Hematopoietic multipotent progenitor cell treated with erythropoietin and hydrocortisone succinate and interleukin-3 and kit ligand, for 6 days (in vitro differentiated cells): ENCODE results near the gene ESRRA.
A peak's percentile ranks its signal among the peaks of the same experiment; 100 is the strongest.

Experiments used
- DNase-seq: peaks from one replicate; pipeline ENCODE4 v3.0.0-alpha.2; 2015

The ESRRA gene

DNA sequence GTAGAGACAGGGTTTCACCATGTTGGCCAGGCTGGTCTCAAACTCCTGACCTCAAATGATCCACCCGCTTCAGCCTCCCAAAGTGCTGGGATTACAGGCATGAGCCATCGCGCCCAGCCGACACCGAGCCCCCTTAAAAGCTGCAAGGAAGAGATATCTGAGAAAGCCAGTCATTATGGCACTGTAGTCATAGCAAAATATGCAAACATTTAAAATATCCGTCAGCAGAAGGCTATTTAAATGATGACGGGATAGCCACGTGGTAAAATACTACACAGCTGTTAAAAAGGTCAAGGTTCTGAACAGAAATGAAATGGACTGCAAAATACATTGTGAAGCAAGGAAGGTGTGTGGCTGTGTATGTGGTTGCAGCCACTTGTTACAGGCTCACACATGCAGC, 28.2 kb downstream of the ESRRA start:
- no peak for DNase-seq

DNA sequence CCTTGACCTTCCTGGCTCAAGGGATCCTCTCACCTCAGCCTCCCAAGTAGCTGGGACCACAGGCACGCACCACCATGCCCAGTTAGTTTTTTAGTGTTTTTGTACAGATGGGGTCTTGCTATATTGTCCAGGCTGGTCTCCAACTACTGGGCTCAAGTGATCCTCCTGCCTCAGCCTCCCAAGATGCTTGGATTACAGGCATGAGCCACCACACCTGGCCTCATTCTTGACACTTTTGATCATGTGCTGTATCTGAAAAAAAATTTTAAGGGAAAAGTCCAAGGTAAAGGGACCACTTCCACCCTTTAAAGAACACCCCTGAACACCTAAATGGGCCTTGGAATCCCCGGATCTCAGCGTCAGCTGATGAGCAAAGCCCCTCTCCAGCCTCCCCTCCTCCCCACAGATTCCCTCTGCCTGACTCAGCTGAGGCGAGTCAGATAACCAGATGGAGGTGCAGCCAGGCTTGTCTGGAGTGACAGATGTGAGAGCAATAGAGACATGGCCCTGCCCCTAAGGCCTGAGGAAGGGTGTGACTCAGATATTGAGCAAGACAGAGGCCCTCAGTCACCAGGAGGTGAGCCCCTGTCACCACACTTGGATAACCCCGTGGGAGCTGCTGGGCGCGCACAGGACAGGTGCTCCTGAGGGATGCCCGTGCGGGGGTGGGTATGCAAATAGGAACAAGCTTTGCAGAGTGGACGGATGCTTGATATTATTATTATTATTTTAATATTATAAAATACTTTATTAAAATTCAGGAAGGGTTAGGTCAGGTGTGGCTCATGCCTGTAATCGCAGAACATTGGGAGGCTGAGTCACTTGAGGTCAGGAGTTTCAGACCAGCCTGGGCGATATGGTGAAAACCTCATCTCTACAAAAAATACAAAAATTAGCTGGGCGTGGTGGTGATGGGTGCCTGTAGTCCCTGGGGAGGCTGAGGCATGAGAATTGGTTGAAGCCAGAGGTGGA, 29.7 kb downstream of the ESRRA start:
- peak; percentile 99 for DNase-seq

DNA sequence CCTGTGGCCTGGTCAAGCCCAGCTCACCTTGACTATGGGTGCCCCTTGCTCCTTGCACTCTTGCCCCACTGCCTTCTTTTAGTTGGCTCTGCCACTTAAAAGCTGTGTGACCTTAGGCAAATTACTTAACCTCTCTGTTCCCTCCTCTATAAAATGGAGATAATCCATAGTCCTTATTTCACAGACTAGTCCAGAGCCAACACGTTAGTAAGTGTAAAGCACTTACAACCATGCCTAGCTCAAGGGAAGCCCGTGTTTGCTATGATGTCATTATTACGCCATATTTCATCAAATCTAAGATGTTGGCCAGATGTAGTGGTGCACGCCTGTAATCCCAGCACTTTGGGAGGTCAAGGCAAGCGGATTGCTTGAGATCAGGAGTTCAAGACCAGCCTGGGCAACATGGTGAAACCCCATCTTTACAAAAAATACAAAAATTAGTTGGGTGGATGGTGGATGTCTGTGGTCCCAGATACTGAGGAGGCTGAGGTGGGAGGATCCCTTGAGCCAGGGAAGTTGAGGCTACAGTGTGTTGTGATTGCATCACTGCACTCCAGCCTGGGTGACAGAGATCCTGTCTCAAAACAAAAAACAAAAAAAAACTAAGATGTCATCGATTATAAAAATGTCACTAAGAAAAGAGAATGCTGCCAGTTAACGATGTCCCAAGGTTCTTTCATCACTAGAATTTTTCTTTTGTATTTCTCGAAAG, 32.4 kb downstream of the ESRRA start:
- no peak for DNase-seq

DNA sequence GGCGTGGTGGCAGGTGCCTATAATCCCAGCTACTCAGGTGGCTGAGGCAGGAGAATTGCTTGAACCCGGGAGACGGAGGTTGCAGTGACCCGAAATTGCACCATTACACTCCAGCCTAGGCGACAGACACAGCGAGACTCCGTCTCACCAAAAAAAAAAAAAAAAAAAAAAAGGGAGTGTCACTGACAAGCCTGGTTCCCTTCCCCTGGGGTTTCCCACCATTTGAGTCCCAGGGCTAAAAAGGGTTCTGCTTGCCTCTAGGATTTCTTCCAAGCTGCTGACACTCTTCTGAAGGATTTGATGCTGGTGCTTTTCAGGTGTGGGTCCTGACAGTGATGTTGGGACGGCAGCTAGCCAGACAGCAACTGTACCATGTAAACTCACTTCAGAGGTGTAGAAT, 33.4 kb downstream of the ESRRA start:
- DNase-seq, result no peak

DNA sequence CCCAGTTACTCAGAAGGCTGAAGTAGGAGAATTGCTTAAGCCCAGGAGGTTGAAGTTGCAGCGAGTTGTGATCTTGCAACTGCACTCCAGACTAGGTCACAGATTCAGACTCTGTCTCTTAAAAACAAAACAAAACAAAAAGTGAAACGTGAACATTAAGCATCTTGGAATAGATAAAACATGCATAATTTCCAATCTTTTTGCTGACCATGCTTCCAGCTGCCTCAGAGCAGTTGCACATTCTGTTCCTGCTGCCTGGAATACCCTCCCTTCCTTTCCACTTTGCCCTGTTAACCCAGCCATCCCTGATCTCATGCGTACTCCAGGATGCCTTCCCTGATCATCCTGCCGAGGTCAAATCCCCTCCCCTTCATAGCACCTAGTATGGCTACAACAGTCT, 34.0 kb downstream of the ESRRA start:
- no peak for DNase-seq

DNA sequence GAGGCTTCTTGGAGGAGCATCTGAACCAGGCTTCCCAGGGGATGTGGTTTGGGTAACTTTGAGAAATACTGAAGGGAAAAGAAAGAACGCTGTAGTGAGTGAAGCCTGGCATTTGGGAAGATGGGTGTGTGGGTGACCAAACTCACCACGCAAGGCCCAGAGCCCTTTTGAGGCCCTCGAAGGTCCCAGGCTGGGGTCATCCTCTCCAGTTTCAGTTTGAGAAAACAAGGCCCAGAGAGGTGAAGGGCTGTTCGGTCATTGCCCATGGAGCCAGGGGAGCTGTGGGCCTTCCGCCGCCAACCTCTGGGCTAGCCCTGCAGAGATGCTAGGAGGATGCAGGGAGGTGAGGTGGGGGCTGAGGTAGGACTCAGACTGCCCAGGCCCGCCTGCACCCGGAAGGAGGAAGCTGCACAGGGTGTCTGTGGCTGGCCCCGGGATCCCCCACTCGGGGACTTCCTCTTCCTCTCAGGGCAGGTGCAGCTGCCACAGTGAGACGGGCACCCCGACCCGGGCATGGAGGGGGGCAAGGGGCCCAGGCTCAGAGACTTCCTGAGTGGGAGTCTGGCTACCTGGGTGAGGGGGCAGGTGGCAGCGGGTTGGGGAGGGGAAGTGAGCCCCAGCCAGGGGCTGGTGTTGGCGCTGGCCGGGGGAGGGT, 34.6 kb downstream of the ESRRA start, which contains the start of gene CCDC88B:
TSS of gene CCDC88B (plus strand) at position 451 of the 655 bp plus-strand sequence. CDS start at position 514, 63 bp downstream.
- DNase-seq, result peak; percentile 66

DNA sequence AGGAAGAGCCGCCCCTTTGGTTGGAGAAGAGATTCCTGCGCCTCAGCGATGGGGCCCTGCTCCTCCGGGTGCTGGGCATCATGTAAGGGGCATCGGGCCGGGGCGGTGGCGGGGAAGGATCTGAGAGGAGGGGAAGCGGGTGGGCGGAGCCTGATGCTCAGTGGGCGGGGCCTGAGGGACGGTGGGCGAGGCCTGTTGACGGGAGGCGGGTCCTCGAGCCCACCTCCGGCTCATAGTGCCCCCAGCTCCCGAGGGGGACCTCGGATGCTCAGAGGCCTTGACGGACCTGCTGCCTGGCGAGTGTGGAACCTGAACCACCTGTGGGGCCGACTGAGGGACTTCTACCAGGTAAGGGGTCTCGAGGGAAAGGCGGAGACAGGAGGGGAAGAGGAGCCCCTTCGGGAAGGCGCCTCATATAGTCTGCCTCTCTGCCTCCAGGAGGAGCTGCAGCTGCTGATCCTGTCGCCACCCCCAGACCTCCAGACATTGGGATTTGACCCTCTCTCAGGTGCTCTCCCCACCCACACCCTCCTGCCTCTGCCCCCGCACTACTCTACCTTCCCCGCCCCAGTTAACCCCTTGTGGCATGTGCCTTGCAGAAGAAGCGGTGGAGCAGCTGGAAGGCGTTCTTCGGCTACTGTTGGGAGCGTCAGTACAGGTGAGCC, 35.5 kb downstream of the ESRRA start:
- DNase-seq, result peak; percentile 76

DNA sequence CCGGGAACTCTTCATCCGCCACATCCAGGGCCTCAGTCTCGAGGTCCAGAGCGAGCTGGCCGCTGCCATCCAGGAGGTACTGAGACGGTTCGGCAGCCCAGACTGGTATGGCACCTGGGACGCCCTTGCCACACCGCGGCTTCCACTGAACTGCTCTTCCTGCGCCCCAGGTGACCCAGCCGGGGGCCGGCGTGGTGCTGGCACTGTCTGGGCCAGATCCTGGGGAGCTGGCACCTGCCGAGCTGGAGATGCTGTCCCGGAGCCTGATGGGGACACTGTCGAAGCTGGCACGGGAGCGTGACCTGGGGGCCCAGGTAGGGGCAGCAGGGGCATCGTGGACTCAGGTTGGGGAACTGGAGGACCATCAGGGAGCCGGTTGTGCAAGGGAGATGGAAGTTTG, 36.1 kb downstream of the ESRRA start:
- no peak for DNase-seq

DNA sequence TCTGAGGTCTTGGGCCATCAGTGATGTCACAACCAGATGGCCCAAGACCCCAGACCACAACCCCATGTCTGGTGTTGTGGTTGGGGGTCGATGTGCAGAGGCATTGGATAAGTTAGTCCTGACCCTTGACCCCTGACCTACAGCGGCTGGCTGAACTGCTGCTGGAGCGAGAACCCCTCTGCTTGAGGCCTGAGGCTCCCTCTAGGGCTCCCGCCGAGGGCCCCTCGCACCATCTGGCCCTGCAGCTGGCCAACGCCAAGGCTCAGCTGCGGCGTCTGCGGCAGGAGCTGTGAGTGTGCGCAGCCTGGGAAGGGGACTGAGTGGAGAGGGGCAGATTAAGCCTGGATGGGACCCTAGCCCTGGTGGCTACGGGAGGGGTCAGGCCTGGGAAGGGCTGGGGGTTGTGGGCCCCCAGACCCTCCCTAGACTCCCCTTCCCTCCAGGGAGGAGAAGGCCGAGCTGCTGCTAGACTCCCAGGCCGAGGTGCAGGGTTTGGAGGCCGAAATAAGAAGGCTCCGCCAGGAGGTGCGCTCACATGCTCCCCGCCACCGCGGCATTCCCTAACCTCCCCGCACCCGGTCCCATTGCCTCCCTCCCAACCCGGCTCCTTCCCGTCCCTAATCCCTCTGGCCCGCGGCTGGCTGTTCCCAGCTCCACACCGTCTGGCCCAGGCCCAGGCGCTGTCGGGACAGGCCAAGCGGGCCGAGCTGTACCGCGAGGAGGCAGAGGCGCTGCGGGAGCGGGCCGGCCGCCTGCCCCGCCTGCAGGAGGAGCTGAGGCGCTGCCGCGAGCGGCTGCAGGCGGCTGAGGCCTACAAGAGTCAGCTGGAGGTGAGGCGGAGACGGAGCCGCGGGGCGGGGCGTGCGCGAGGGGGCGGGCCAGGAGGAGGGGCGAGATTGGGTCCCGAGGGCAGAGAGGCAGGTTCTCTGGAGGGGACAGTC, 36.8 kb downstream of the ESRRA start:
- peak; percentile 93 for DNase-seq

DNA sequence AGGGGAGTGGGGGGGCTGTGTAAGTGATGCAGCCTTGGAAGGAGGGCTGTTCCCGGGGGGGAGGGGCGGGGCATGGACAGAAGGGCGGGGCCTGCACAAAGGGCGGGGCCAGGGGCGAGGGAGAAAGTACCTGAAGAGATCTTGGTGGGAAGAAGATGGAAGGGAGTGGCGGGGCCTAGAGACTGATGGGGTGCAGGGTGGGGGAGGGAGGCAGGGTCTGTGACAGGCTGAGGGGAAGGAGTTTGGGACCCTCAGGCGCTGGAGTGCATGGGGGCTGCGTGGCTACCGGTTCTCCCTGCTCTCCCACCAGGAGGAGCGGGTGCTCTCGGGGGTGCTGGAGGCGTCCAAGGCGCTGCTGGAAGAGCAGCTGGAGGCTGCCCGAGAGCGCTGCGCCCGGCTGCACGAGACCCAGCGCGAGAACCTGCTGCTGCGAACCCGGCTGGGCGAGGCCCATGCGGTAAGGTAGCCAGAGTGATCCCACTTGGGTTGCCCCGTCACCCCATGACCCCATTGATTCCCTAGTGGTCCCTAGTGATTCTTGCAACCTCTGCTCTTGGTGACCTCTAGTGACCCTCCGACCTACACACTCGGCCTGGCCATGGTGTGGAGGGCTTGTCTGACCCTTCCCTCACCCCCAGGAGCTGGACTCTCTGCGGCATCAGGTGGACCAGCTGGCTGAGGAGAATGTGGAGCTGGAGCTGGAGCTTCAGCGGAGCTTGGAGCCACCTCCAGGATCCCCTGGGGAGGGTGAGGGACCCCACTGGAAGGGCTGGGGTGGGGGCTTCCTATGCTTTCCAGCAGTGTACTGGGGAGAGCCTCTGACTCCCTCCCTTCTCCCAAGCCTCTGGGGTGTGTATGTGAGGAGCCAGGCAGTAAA, 37.8 kb downstream of the ESRRA start:
- no peak for DNase-seq

DNA sequence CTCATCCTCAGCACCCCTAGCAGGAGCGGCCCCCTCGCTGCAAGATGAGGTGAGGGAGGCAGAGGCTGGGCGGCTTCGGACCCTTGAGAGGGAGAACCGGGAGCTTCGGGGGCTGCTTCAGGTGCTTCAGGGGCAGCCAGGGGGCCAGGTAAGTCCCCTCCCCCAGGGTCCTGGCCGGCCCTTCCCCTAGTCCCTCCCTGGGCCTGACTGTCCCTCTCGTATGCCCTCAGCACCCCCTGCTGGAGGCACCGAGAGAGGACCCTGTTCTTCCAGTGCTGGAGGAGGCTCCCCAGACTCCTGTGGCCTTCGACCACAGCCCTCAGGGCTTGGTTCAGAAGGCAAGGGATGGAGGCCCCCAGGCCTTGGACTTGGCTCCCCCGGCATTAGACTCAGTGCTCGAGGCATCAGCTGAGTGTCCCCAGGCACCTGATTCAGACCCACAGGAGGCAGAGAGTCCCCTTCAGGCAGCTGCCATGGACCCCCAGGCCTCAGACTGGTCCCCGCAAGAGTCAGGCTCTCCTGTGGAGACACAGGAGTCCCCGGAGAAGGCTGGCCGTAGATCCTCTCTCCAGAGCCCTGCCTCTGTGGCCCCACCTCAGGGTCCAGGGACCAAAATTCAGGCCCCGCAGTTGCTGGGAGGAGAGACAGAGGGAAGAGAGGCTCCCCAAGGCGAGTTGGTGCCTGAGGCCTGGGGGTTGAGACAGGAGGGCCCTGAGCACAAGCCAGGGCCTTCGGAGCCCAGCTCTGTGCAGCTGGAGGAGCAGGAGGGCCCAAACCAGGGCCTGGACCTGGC, 38.6 kb downstream of the ESRRA start:
- DNase-seq, result peak; percentile 64

DNA sequence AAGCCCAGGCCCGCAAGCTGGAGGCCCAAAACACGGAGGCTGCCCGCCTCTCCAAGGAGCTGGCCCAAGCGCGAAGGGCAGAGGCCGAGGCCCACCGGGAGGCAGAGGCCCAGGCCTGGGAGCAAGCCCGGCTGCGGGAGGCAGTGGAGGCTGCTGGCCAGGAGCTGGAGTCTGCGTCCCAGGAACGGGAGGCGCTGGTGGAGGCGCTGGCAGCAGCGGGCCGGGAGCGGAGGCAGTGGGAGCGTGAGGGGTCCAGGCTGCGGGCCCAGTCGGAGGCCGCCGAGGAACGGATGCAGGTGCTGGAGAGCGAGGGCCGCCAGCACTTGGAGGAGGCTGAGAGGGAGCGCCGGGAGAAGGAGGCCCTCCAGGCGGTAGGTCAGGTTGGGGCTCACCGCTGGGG, 39.5 kb downstream of the ESRRA start:
- DNase-seq, result no peak

DNA sequence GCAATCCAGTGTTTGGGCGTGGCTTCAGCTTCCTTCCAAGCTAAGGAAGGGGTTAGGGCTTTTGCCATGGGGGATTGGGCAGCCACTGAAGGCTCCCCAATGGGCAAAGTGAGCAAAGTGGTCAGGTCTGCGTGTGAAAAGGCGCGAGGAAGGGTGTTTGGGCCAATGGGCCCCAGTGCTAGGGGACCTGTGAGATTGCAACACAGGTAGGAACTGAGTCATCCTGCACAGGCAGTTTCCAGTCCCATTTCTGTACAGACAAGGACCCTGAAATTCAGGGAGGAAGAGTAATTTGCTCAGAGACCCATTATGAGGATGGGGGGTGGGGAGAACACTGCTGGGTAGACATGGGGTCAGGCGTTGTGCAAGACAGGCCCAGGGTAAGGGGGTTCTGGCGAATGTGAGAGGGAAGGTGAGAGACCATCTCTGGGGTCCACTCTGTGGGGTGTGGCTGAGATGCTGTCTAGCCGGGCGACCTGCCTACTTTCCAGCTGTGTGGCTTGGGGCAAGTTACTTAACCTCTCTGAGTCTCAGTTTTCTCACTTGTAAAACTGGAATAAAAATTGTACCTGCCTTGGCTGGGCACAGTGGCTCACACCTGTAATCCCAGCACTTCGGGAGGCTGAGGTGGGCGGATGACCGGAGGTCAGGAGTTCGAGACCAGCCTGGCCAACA, 42.0 kb downstream of the ESRRA start:
- DNase-seq, result peak; percentile 22

DNA sequence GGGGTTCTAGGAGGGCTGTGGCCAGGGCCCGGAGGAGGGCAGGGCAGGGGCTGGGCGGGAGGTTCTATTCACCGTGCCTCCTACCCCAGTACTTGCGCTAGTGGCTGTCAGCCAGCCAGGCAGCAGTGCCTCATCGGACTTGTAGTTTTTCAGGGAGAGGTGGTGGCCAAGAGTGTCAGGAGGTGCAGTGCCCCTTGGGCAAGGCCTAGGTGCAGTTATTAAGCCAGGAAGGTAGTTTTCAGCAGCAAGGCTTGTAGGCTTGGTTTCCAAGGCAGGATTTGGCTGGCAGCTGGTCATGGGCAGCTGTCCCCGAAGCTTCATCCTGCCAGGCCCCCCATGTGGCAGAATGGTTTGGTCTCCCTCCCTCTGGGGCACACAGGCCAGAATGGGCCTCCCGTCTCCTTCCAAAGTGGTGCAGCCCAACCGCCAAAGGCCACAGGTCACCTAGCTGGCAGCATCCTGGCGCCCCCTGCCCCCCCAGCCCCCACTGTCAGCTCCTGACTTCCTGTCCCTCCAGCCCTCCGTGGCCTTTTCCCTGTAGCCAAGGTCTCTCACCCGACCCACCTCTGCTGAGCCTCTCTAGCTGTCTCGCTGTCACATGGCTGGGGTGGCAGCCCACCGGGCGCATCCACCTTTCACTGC, 43.2 kb downstream of the ESRRA start:
- no peak for DNase-seq

DNA sequence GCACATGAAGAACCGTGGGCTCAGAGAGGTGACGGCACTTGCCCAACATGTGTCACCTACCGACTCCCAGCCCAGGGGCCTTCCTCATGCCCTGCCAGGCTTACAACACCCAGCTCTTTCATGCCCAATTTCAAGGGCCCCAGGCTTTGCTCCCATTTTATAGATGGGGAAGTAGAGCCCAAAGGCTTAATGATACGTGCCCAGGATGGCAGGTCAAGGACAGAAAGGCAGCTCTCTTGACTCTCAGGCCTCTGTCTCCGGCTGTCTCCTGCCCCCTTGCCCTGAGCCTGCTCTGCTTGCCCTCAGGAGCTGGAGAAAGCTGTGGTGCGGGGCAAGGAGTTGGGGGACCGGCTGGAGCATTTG, 43.7 kb downstream of the ESRRA start:
- no peak for DNase-seq

DNA sequence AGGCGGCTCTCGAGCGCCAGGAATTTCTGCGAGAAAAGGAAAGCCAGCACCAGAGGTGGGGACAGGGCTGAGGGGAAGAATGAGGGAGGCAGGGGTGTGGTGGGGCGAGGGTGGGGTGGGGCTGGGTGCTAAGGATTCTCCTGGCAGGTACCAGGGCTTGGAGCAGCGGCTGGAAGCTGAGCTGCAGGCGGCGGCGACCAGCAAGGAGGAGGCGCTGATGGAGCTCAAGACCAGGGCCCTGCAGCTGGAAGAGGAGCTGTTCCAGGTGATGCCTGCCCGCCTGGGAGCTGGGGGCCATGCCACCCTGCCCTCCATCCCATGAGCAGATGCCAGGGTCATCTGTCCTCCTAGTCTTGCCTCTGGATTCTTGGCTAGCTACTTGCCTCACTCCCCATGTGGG, 44.1 kb downstream of the ESRRA start:
- DNase-seq, result no peak

DNA sequence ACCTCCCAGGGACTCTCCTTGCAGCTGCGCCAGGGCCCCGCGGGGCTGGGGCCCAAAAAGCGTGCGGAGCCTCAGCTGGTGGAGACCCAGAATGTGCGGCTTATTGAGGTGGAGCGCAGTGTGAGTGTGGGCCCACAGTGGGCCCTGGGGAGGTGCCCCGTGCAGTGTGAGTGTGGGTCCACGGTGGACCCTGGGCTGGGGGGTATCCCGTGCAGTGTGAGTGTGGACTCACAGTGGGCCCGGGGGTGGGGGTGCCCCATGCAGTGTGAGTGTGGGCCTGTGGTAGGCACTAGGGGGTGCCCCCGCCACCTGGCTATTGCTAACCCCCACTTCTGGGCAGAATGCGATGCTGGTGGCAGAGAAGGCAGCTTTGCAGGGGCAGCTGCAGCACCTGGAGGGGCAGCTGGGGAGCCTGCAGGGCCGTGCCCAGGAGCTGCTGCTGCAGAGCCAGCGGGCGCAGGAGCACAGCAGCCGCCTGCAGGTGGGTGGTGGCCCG, 45.9 kb downstream of the ESRRA start:
- DNase-seq, result no peak
